A673 (cell line): ENCODE data around the gene PHLDA3. TPM values are rescaled to one million over a fixed set of nuclear protein-coding genes. Genes with fewer than 3 reads are reported as not detected.

Experiments used
- BruUV-seq: library from RNA; stranded (reverse); fragments of 400-500 nt; replicated peaks from 2 replicates; lab custom pipeline; 2021; lab: Mats Ljungman, UMichigan
- CTCF ChIA-PET: fragments of 300-600 bp; sonication (Branson Sonifier 250); formaldehyde crosslinking; loops from one replicate; lab custom pipeline; 2022; ENCODE audit warnings: antibody characterized with exemption; lab: Charles Lee
- POLR2A ChIA-PET: fragments of 300-600 bp; sonication (Branson Sonifier 250); formaldehyde crosslinking; loops from one replicate; lab custom pipeline; 2022; ENCODE audit warnings: antibody characterized with exemption; ENCODE audit not compliant: low non-redundant PET; lab: Charles Lee
- DNase-seq: peaks from one replicate; pipeline ENCODE4 v3.0.0-alpha.2; 2015; ENCODE audit warnings: low spot score
- H3K27ac ChIP-seq: fragments of 200-600 bp; sonication (generic); 2 replicates; pipeline ENCODE4 v1.5.1; 2016; ENCODE audit warnings: mixed run types, low read depth, mild to moderate bottlenecking, mixed read lengths, antibody characterized with exemption, low read length; ENCODE audit not compliant: poor library complexity, severe bottlenecking
- H3K27me3 ChIP-seq: fragments of 200-600 bp; sonication (generic); replicated peaks from 2 replicates; pipeline ENCODE4 v1.6.1; 2017; ENCODE audit warnings: mixed run types, low read depth, mild to moderate bottlenecking, mixed read lengths, antibody characterized with exemption, low read length; ENCODE audit not compliant: insufficient read depth, poor library complexity
- H3K36me3 ChIP-seq: fragments of 200-600 bp; sonication (generic); 2 replicates; pipeline ENCODE4 v1.6.1; 2016; ENCODE audit warnings: mixed run types, mild to moderate bottlenecking, mixed read lengths, antibody characterized with exemption, low read length; ENCODE audit not compliant: insufficient read depth, poor library complexity, severe bottlenecking
- H3K4me1 ChIP-seq: fragments of 200-600 bp; sonication (generic); 2 replicates; pipeline ENCODE4 v1.6.1; 2017; ENCODE audit warnings: mixed run types, mild to moderate bottlenecking, mixed read lengths, antibody characterized with exemption, low read length; ENCODE audit not compliant: insufficient read depth, poor library complexity, severe bottlenecking
- H3K4me3 ChIP-seq: fragments of 200-600 bp; sonication (generic); 2 replicates; pipeline ENCODE4 v1.5.1; 2016; ENCODE audit warnings: low read depth, mixed run types, mild to moderate bottlenecking, mixed read lengths, low read length; ENCODE audit not compliant: poor library complexity, severe bottlenecking
- H3K9me3 ChIP-seq: fragments of 200-600 bp; sonication (generic); 2 replicates; pipeline ENCODE4 v1.6.1; 2016; ENCODE audit warnings: mixed run types, low read depth, mild to moderate bottlenecking, mixed read lengths, antibody characterized with exemption, low read length; ENCODE audit not compliant: poor library complexity, severe bottlenecking
- CTCF ChIP-seq: fragments of 300-800, 200-600 bp; sonication (generic); conservative IDR thresholded peaks from 2 replicates; pipeline ENCODE4 v1.5.1; 2017; ENCODE audit warnings: low read depth, mild to moderate bottlenecking, antibody characterized with exemption, low read length, moderate library complexity, mixed read lengths
- EZH2 ChIP-seq: fragments of 200-600 bp; sonication (generic); IDR thresholded peaks from 2 replicates; pipeline ENCODE4 v1.6.1; 2017; ENCODE audit warnings: borderline replicate concordance, low read depth, mild to moderate bottlenecking, mixed read lengths, antibody characterized with exemption, low read length; ENCODE audit not compliant: poor library complexity, severe bottlenecking
- intact Hi-C: fragments of 100-400 bp; cut with micrococcal nuclease; formaldehyde crosslinking; loops from one replicate; pipeline ENCODE4 v1.10.0; 2022; ENCODE audit not compliant: unreplicated experiment
- total RNA-seq: library from RNA; stranded (reverse); gene quantifications from 2 replicates; pipeline ENCODE4 v1.2.3, GENCODE V29; 2021

PHLDA3 gene
- total RNA-seq, 1 experiment from 2014 or later = 24.1 TPM

GRCh38 chr1:201433609-201434008 lies 35.4 kb downstream of the PHLDA3 start:
- CTCF ChIA-PET = interaction anchor here (0.7 to 0.8 kb wide), 4 partner anchors 14 to 79 kb away, joined by 3 to 9 read pairs (median 3); no protein-coding TSS in a partner anchor
- no peaks in the 10 kb centered on the region for H3K9me3 ChIP-seq
- no peaks in the 10 kb centered on the region for H3K36me3 ChIP-seq
- no peak overlapping the region for H3K4me3 ChIP-seq
- no peaks in the 10 kb centered on the region for H3K27me3 ChIP-seq
- H3K4me1 ChIP-seq = peaks cover 10% of the 10 kb centered on the region
- TF ChIP-seq CTCF = no peak
- TF ChIP-seq EZH2 = no peak
- no peak overlapping the region for H3K27ac ChIP-seq
- POLR2A ChIA-PET = no interaction called here
- intact Hi-C loops = no loop called here
- no TSS peak for BruUV-seq
- DNase-seq = no peak

- Histone ChIP-seq H3K9me3 (no peaks in the 10 kb centered on the region), H3K36me3 (no peaks in the 10 kb centered on the region), H3K4me1 (peaks cover 3% of the 10 kb centered on the region), H3K27ac (no peak overlapping the region), H3K27me3 (no peaks in the 10 kb centered on the region), H3K4me3 (no peak overlapping the region)
- POLR2A ChIA-PET = no interaction called here
- intact Hi-C loops = no loop called here
- TF ChIP-seq EZH2 (no peak), CTCF (no peak)
- BruUV-seq = no TSS peak
- CTCF ChIA-PET = no interaction called here
- DNase-seq = no peak
Observed at GRCh38 chr1:201430776-201431175, 38.2 kb downstream of the PHLDA3 start.

- H3K9me3 ChIP-seq = no peaks in the 10 kb centered on the region
- ChIA-PET POLR2A (no interaction called here), CTCF (no interaction called here)
- intact Hi-C loops = no loop called here
- H3K4me3 ChIP-seq = no peak overlapping the region
- no peak for DNase-seq
- no peaks in the 10 kb centered on the region for H3K36me3 ChIP-seq
- no TSS peak for BruUV-seq
- no peak overlapping the region for H3K27ac ChIP-seq
- TF ChIP-seq CTCF (no peak), EZH2 (no peak)
- H3K27me3 ChIP-seq = no peaks in the 10 kb centered on the region
- H3K4me1 ChIP-seq = no peaks in the 10 kb centered on the region
Observed at GRCh38 chr1:201429736-201430501, 39.1 kb downstream of the PHLDA3 start.
